ENCODE data around the gene SLC25A15.

SLC25A15 gene

GRCh38 chr13:40770934-40771618, 18.3 kb upstream of the SLC25A15 start, which contains the start of gene MRPS31 (continued):
- TF ChIP-seq REST (tag by site-specific recombination; IDR thresholded peaks at IDR 0.05) (peak; percentile 66), OVOL3 (tag by site-specific recombination; IDR thresholded peaks at IDR 0.05) (no peak; the same call in 1 of the 2 replicates), ZSCAN4 (tag by site-specific recombination; IDR thresholded peaks at IDR 0.05) (peak; percentile 62; the same call in 1 of the 2 replicates), ZNF175 (tag by site-specific recombination; IDR thresholded peaks at IDR 0.05) (no peak), ZNF426 (tag by site-specific recombination; IDR thresholded peaks at IDR 0.05) (no peak), ZNF747 (tag by site-specific recombination; IDR thresholded peaks at IDR 0.05) (no peak), HIC1 (tag by site-specific recombination; IDR thresholded peaks at IDR 0.05) (0 out of 2 replicates have a peak, but pooled peaks have one; percentile 47), ZFHX2 (tag by site-specific recombination; conservative IDR thresholded peaks at IDR 0.05) (peak; percentile 47), WT1 (tag by site-specific recombination; IDR thresholded peaks at IDR 0.05) (peak; percentile 71), ZNF600 (tag by site-specific recombination; IDR thresholded peaks at IDR 0.05) (peak; percentile 92), ZEB2 (tag by site-specific recombination; IDR thresholded peaks at IDR 0.05) (peak; percentile 92), ZBTB20 (tag by site-specific recombination; IDR thresholded peaks at IDR 0.05) (peak; percentile 30; the same call in 1 of the 2 replicates), PRDM2 (tag by site-specific recombination; IDR thresholded peaks at IDR 0.05; ENCODE audit: borderline replicate concordance) (no peak), HOXC10 (CRISPR knock-in tag; IDR thresholded peaks at IDR 0.05) (no peak), ZNF26 (tag by site-specific recombination; IDR thresholded peaks at IDR 0.05) (no peak), EGR2 (tag by site-specific recombination; IDR thresholded peaks at IDR 0.05; ENCODE audit: low read depth) (0 out of 2 replicates have a peak, but pooled peaks have one; percentile 7), ZBTB21 (tag by site-specific recombination; IDR thresholded peaks at IDR 0.05) (peak; percentile 82), MYNN (tag by site-specific recombination; IDR thresholded peaks at IDR 0.05; ENCODE audit: borderline replicate concordance) (peak; percentile 80; the same call in 1 of the 2 replicates), GLIS1 (tag by site-specific recombination; IDR thresholded peaks at IDR 0.05) (peak; percentile 53), GLIS2 (tag by site-specific recombination; IDR thresholded peaks at IDR 0.05) (peak; percentile 64), KLF9 (tag by site-specific recombination; IDR thresholded peaks at IDR 0.05; ENCODE audit: low read depth) (peak; percentile 88), ZNF544 (tag by site-specific recombination; IDR thresholded peaks at IDR 0.05) (no peak), ZNF560 (tag by site-specific recombination; IDR thresholded peaks at IDR 0.05; ENCODE audit: borderline replicate concordance) (no peak), ZNF707 (tag by site-specific recombination; IDR thresholded peaks at IDR 0.05) (peak; percentile 35; the same call in 1 of the 2 replicates)
